Spleen (tissue), 11 donors: ENCODE data around the gene CHL1. TPM values are rescaled to one million over a fixed set of nuclear protein-coding genes. Genes with fewer than 3 reads are reported as not detected.

Experiments used
- DNase-seq: peaks from one replicate; pipeline ENCODE4 v3.0.0-alpha.2; 2020
- H3K27ac ChIP-seq, 8 donors: fragments of 200-600 bp; sonication (generic) in 7 of 8; 1 replicate in 4 of 8; 2 replicates in 4 of 8; pipeline versions ENCODE4 v1.5.0 to v1.8.0; 2016 to 2021; ENCODE audit warnings: inconsistent platforms in 4 of 8, mild to moderate bottlenecking in 4 of 8, moderate library complexity in 1 of 8
- H3K27me3 ChIP-seq, 7 donors: fragments of 200-600 bp; sonication (generic) in 6 of 7; replicated peaks in 1 of 7; 1 replicate in 4 of 7; 2 replicates in 3 of 7; pipeline versions ENCODE4 v1.5.0 to v1.8.0; 2016 to 2021; ENCODE audit warnings: inconsistent platforms in 3 of 7, mild to moderate bottlenecking in 1 of 7
- H3K36me3 ChIP-seq, 6 donors: fragments of 200-600 bp; sonication (generic) in 5 of 6; 1 replicate in 4 of 6; 2 replicates in 2 of 6; pipeline versions ENCODE4 v1.5.0 to v1.8.0; 2016 to 2021; ENCODE audit warnings: inconsistent platforms in 2 of 6
- H3K4me1 ChIP-seq, 6 donors: fragments of 200-600 bp; sonication (generic) in 5 of 6; 1 replicate in 3 of 6; 2 replicates in 3 of 6; pipeline versions ENCODE4 v1.5.0 to v1.8.0; 2016 to 2021; ENCODE audit warnings: inconsistent platforms in 3 of 6
- H3K4me3 ChIP-seq, 8 donors: fragments of 200-600 bp; sonication (generic) in 7 of 8; 1 replicate in 4 of 8; 2 replicates in 4 of 8; pipeline versions ENCODE4 v1.5.0 to v1.8.0; 2016 to 2021; ENCODE audit warnings: inconsistent platforms in 4 of 8, mild to moderate bottlenecking in 4 of 8, moderate library complexity in 2 of 8
- H3K9me3 ChIP-seq, 8 donors: fragments of 200-600 bp; sonication (generic) in 7 of 8; 1 replicate in 4 of 8; 2 replicates in 4 of 8; pipeline versions ENCODE4 v1.5.0 to v1.8.0; 2016 to 2021; ENCODE audit warnings: inconsistent platforms in 4 of 8
- CTCF ChIP-seq, 11 experiments: fragments of 200-600 bp in 7 of 11; fragments of 450-650 bp in 4 of 11; sonication (generic) in 4 of 11; IDR thresholded peaks in 8 of 11; conservative IDR thresholded peaks in 3 of 11; 1 replicate in 7 of 11; 2 replicates in 4 of 11; pipeline versions ENCODE4 v1.4.0 to v1.8.0; 2016 to 2021; ENCODE audit warnings: antibody characterized with exemption in 11 of 11, inconsistent platforms in 4 of 11, mild to moderate bottlenecking in 1 of 11
- POLR2A ChIP-seq, 3 donors: fragments of 450-650 bp; IDR thresholded peaks; one replicate each; pipeline ENCODE4 v1.5.1; 2017; ENCODE audit warnings: antibody characterized with exemption in 3 of 3, mild to moderate bottlenecking in 1 of 3
- POLR2AphosphoS5 ChIP-seq, 3 donors: sonication (generic); formaldehyde crosslinking; IDR thresholded peaks; one replicate each; pipeline ENCODE4 v1.5.1; 2017; ENCODE audit warnings: antibody characterized with exemption in 3 of 3
- WGBS, 5 donors: extraction: QIAGEN DNeasy Blood & Tissue Kit in 3 of 5; methylation state at CpG; one replicate each; pipeline versions ENCODE4 v1.1.5 to v1.1.7; 2013 to 2018; 5-methylcytosine and 5-hydroxymethylcytosine counted together
- intact Hi-C: fragments of 100-400 bp; cut with DNase I; formaldehyde crosslinking; loops from one replicate; pipeline ENCODE4 v1.15.0; 2023; ENCODE audit warnings: low total_unique reads
- polyA plus RNA-seq, 3 donors: library from polyadenylated mRNA; stranded (reverse); fragments of 200-250 nt; gene quantifications; one replicate each; pipeline ENCODE4 v1.2.1, GENCODE V29; 2013
- total RNA-seq, 7 donors: library from RNA; depleted of rRNA in 3 of 7; stranded (reverse); fragments of >200 nt in 3 of 7; fragmentation: NEBNext Ultra II Directional in 4 of 7; extraction: Animal tissue kit (Norgen Biotek cat#: 25700) in 4 of 7; gene quantifications; one replicate each; pipeline versions ENCODE4 v1.1.0 to v1.2.1, GENCODE V29; 2016 to 2021
- donor health status: healthy with polysubstance abuse.
- donor health status: DM: no; HTN: no; CAD: no; lungs with moderate emphysema.
- donor health status: DM: no; HTN: no; CAD: no.
- donor health status: Bipolar disorder and iron deficiency.
- donor health status: healthy.
- donor health status: DM: no; HTN: no; CAD: no.
- donor health status: DM: yes; HTN: yes; CAD: no.

Gene CHL1
- total and polyA plus RNA-seq, 10 donors: 3.3 to 20.6 (median 12.8) TPM

GRCh38 chr3:248864-249520 lies 52.4 kb downstream of the CHL1 start:
- Histone ChIP-seq H3K4me1 (peaks cover 0 to 13% (median 5%) of the 10 kb centered on the region in 6 donors), H3K4me3 (no peak overlapping the region), H3K9me3 (no peaks in the 10 kb centered on the region), H3K27me3 (no peaks in the 10 kb centered on the region), H3K27ac (no peak overlapping the region), H3K36me3 (no peaks in the 10 kb centered on the region)
- WGBS, 5 donors: 56 to 75% (median 71%) methylated on average over 3 of the region's 3 CpGs
- intact Hi-C loops: no loop called here
- DNase-seq: no peak
- TF ChIP-seq POLR2AphosphoS5 (IDR thresholded peaks at IDR 0.05): no peak
- no peak for TF ChIP-seq CTCF (IDR thresholded peaks at IDR 0.05 in 8 of 11, conservative IDR thresholded peaks at IDR 0.05 in 3 of 11)
- no peak for TF ChIP-seq POLR2A (IDR thresholded peaks at IDR 0.05)

- DNase-seq: no peak
- no peak overlapping the region for H3K4me3 ChIP-seq
- no peaks in the 10 kb centered on the region for H3K9me3 ChIP-seq
- peaks cover 0 to 13% (median 5%) of the 10 kb centered on the region in 6 donors for H3K4me1 ChIP-seq
- no peaks in the 10 kb centered on the region for H3K27me3 ChIP-seq
- no peaks in the 10 kb centered on the region for H3K36me3 ChIP-seq
- H3K27ac ChIP-seq: no peak overlapping the region
- intact Hi-C loops: no loop called here
- TF ChIP-seq POLR2AphosphoS5 (IDR thresholded peaks at IDR 0.05) (no peak), CTCF (IDR thresholded peaks at IDR 0.05 in 8 of 11, conservative IDR thresholded peaks at IDR 0.05 in 3 of 11) (no peak), POLR2A (IDR thresholded peaks at IDR 0.05) (no peak)
These were observed 53.2 kb downstream of the CHL1 start for GRCh38 chr3:249587-250262.

DNA sequence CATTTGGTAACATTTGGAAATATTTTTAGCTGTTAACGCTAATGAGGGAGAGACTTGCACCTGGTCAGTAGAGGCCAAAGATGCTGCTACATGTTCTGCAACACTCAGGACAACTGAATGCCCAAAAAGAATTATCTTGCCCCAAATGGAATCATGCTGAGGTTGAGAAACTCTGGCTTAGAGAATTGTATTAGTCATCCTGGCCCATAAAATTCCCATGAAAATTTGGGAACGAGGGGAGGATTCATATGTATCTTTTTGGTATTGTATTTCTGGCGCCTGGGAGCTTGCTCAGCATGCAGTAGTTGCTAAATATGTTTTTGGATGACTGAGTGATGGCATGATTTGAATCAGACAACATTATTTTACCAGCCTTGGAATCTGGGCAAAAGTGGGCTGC lies 59.9 kb downstream of the CHL1 start:
- intact Hi-C loops: no loop called here
- no peaks in the 10 kb centered on the region for H3K36me3 ChIP-seq
- H3K4me1 ChIP-seq: no peaks in the 10 kb centered on the region
- no peak overlapping the region for H3K27ac ChIP-seq
- H3K4me3 ChIP-seq: no peak overlapping the region
- no peaks in the 10 kb centered on the region for H3K27me3 ChIP-seq
- TF ChIP-seq POLR2A (IDR thresholded peaks at IDR 0.05) (no peak), POLR2AphosphoS5 (IDR thresholded peaks at IDR 0.05) (no peak), CTCF (IDR thresholded peaks at IDR 0.05 in 8 of 11, conservative IDR thresholded peaks at IDR 0.05 in 3 of 11) (no peak)
- no peaks in the 10 kb centered on the region for H3K9me3 ChIP-seq
- WGBS, 5 donors: 79 to 94% (median 92%) methylated on average over 3 of the region's 3 CpGs
- no peak for DNase-seq

- Histone ChIP-seq H3K4me1 (no peaks in the 10 kb centered on the region), H3K9me3 (no peaks in the 10 kb centered on the region), H3K27ac (no peak overlapping the region), H3K4me3 (no peak overlapping the region), H3K36me3 (no peaks in the 10 kb centered on the region), H3K27me3 (no peaks in the 10 kb centered on the region)
- 76 to 85% (median 82%) methylated on average over 6 of the region's 6 CpGs for WGBS, 5 donors
- TF ChIP-seq POLR2AphosphoS5 (IDR thresholded peaks at IDR 0.05): no peak
- no peak for TF ChIP-seq POLR2A (IDR thresholded peaks at IDR 0.05)
- TF ChIP-seq CTCF (IDR thresholded peaks at IDR 0.05 in 8 of 11, conservative IDR thresholded peaks at IDR 0.05 in 3 of 11): no peak
- intact Hi-C loops: no loop called here
- no peak for DNase-seq
These were observed 61.3 kb downstream of the CHL1 start for GRCh38 chr3:257826-258225.
